Vagina (tissue), 2 donors: ENCODE data around the gene PDE6C. TPM values are rescaled to one million over a fixed set of nuclear protein-coding genes. Genes with fewer than 3 reads are reported as not detected.

Source experiments
- DNase-seq, 2 donors: peaks; one replicate each; pipeline ENCODE4 v3.0.0-alpha.2; 2017; ENCODE audit errors: extremely low spot score in 2 of 2
- H3K27ac ChIP-seq: fragments of 200-600 bp; sonication (generic); one replicate; pipeline ENCODE4 v1.5.1; 2019
- H3K27me3 ChIP-seq: fragments of 200-600 bp; sonication (generic); one replicate; pipeline ENCODE4 v1.5.1; 2019
- H3K36me3 ChIP-seq, 2 donors: fragments of 200-600 bp; sonication (generic); one replicate each; pipeline ENCODE4 v1.5.1; 2017 to 2019
- H3K4me1 ChIP-seq: fragments of 200-600 bp; sonication (generic); one replicate; pipeline ENCODE4 v1.5.1; 2019
- H3K4me3 ChIP-seq, 2 donors: fragments of 200-600 bp; sonication (generic); 1 replicate in 1 of 2; 2 replicates in 1 of 2; pipeline ENCODE4 v1.5.1; 2016 to 2019
- H3K9me3 ChIP-seq: fragments of 200-600 bp; sonication (generic); one replicate; pipeline ENCODE4 v1.5.1; 2019
- POLR2A ChIP-seq, 2 donors: fragments of 450-650 bp; IDR thresholded peaks; one replicate each; pipeline ENCODE4 v1.6.1; 2017; ENCODE audit warnings: antibody characterized with exemption in 2 of 2, mild to moderate bottlenecking in 2 of 2, moderate library complexity in 2 of 2
- POLR2AphosphoS5 ChIP-seq, 2 donors: sonication (generic); formaldehyde crosslinking; IDR thresholded peaks; one replicate each; pipeline ENCODE4 v1.9.0; 2017; ENCODE audit warnings: antibody characterized with exemption in 2 of 2, mild to moderate bottlenecking in 2 of 2, low read depth in 1 of 2; ENCODE audit not compliant: insufficient read depth in 1 of 2
- intact Hi-C: fragments of 100-400 bp; cut with DNase I; formaldehyde crosslinking; loops from one replicate; pipeline ENCODE4 v1.15.1; 2023
- total RNA-seq: library from RNA; depleted of rRNA; stranded (reverse); fragments of >200 nt; gene quantifications from one replicate; pipeline ENCODE4 v1.2.3, GENCODE V29; 2016
- TF ChIP-seq, protein P1 (sequence below), 3 experiments: fragments of 450-650 bp in 2 of 3; fragments of 200-600 bp in 1 of 3; sonication (generic) in 1 of 3; IDR thresholded peaks; one replicate each; pipeline ENCODE4 v1.5.1; 2017 to 2019; ENCODE audit warnings: antibody characterized with exemption in 3 of 3, mild to moderate bottlenecking in 2 of 3, moderate library complexity in 2 of 3

Gene PDE6C
- total RNA-seq, 1 donor from 2014 or later, result not detected

DNA sequence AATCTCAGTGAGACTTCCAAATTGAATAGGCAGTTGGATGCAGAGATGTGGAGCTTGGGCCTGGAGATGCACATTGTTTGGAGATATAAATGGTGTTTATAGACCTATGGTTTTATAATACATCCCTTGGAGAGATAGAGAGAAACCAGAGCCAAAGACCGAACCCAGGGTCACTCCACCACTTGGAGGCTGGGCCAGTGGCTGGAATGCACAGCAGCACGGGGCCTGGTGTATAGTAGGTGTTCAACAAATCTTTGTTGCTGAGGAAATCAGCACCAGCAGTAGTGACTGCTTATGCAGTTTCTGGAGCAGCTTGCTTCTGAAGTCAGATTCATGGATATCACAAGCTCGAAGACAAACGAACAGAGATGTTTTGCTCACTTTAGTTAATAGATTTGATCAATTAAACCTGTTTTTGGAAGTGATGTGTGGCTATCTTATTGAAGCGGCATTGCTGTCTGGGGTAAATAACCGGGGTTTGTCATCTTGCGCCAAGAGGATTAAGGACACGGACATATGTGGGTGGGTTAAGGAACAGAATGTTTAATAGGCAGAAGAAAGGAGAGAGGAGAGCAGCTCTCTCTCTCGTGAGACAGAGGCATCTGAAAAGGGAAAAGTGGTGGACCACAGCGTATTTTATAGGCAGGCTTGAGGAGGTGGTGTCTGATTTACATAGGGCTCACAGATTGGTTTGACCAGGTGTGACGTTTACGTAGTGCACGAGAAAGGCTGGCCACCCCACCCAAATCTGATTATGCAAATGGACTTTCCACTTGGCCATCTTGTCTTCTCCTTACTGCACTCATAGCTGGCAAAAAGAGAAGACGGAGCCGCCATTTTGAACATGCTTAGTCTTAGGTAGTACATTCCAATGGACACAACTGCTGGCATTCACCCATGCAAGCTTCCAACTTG, 22.4 kb upstream of the PDE6C start:
- Histone ChIP-seq H3K9me3 (no peaks in the 10 kb centered on the region), H3K4me3 (no peak overlapping the region), H3K36me3 (no peaks in the 10 kb centered on the region), H3K27ac (no peak overlapping the region), H3K27me3 (no peaks in the 10 kb centered on the region), H3K4me1 (no peaks in the 10 kb centered on the region)
- no peak for DNase-seq
- TF ChIP-seq, protein P1, sequence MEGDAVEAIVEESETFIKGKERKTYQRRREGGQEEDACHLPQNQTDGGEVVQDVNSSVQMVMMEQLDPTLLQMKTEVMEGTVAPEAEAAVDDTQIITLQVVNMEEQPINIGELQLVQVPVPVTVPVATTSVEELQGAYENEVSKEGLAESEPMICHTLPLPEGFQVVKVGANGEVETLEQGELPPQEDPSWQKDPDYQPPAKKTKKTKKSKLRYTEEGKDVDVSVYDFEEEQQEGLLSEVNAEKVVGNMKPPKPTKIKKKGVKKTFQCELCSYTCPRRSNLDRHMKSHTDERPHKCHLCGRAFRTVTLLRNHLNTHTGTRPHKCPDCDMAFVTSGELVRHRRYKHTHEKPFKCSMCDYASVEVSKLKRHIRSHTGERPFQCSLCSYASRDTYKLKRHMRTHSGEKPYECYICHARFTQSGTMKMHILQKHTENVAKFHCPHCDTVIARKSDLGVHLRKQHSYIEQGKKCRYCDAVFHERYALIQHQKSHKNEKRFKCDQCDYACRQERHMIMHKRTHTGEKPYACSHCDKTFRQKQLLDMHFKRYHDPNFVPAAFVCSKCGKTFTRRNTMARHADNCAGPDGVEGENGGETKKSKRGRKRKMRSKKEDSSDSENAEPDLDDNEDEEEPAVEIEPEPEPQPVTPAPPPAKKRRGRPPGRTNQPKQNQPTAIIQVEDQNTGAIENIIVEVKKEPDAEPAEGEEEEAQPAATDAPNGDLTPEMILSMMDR (IDR thresholded peaks at IDR 0.05), result no peak
- TF ChIP-seq POLR2A (IDR thresholded peaks at IDR 0.05) (no peak), POLR2AphosphoS5 (IDR thresholded peaks at IDR 0.05; ENCODE audit: insufficient read depth in 1 of 2, low read depth in 1 of 2) (no peak)
- intact Hi-C loops, result no loop called here

DNA sequence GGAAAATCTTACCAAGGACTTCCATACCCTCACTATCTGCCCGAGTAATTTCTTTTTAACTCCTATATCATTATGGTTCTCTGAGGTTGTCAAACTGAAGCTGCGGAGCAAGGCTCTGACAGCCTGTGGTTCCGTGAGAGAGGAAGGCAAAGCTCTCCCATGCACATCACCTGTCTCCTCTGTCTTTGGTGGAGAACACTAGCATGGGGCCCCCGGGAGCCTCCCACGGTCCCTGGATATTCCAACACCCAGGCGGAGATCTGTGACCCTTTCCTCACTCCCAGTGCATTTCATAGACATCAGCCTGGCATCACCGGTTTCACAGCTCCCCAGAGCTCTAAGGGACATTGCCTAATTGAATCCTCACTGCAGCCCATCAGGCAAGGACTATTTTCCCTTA, 21.7 kb upstream of the PDE6C start:
- no peak overlapping the region for H3K27ac ChIP-seq
- no peaks in the 10 kb centered on the region for H3K4me1 ChIP-seq
- H3K4me3 ChIP-seq, result no peak overlapping the region
- no peaks in the 10 kb centered on the region for H3K36me3 ChIP-seq
- TF ChIP-seq, protein P1 (IDR thresholded peaks at IDR 0.05), result no peak
- no peak for TF ChIP-seq POLR2AphosphoS5 (IDR thresholded peaks at IDR 0.05; ENCODE audit: insufficient read depth in 1 of 2, low read depth in 1 of 2)
- TF ChIP-seq POLR2A (IDR thresholded peaks at IDR 0.05), result no peak
- no peak for DNase-seq
- intact Hi-C loops, result no loop called here
- no peaks in the 10 kb centered on the region for H3K9me3 ChIP-seq
- no peaks in the 10 kb centered on the region for H3K27me3 ChIP-seq

DNA sequence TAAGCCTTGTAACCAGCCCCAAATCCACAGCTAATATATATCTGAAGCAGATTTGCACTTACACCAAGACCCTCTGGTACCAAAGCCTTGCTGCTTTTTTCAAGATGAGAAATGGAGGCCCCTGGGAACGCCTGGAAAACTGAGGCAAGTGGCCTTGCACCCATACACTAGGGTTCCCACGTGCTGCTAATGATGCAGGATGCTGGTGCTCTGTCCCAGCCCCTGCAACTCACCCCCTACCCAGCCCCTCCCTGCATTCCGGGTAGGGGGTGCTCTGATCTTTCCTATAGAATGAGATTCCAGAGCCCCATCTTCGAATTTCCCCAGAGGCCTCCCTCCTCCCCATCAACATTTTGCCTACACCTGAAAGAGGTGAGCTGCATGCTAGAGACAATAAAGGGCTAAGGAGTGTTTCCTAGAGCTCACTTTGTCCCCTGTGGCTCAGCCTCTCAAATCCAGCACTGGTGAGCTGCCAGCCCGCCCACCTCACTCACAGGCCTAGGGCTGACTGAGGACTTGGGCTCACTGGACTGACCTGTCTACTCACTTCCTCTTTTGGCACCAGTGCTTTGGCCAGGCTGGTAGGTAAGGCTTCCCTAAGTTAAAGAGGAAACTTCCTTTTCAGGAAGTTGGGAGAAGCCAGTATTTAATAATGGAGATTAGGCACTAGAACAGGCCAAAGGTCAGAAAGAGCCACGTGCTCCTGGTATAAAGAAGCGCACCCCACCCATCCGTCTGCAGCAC, 21.1 kb upstream of the PDE6C start:
- no peaks in the 10 kb centered on the region for H3K9me3 ChIP-seq
- no peaks in the 10 kb centered on the region for H3K27me3 ChIP-seq
- intact Hi-C loops, result no loop called here
- H3K4me1 ChIP-seq, result no peaks in the 10 kb centered on the region
- H3K4me3 ChIP-seq, result no peak overlapping the region
- H3K36me3 ChIP-seq, result no peaks in the 10 kb centered on the region
- DNase-seq, result no peak
- TF ChIP-seq POLR2AphosphoS5 (IDR thresholded peaks at IDR 0.05; ENCODE audit: insufficient read depth in 1 of 2, low read depth in 1 of 2), result peak in 1 of 2 donors; percentile 53
- TF ChIP-seq, protein P1 (IDR thresholded peaks at IDR 0.05), result no peak
- H3K27ac ChIP-seq, result no peak overlapping the region

DNA sequence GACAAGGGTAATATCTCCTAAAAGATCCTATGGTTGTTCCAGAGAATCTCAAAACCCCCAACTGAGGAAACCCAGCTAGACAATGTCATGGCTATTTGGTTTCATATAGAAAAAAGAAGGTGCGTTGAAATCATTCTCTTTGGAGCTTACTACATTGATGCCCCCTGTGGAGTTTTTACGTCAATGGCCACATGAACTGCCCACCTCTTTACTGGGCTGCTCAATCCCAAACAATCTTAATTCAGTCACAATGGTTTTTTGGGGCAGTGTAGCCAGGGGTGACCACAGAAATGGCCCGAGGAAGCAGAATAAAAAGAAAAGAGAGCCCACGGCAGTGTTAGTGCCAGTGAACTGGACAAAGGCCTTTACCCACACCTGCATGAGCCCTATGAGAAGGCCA, 19.1 kb upstream of the PDE6C start:
- Histone ChIP-seq H3K9me3 (no peaks in the 10 kb centered on the region), H3K27me3 (no peaks in the 10 kb centered on the region), H3K4me1 (no peaks in the 10 kb centered on the region), H3K27ac (no peak overlapping the region), H3K4me3 (no peak overlapping the region), H3K36me3 (no peaks in the 10 kb centered on the region)
- TF ChIP-seq, protein P1 (IDR thresholded peaks at IDR 0.05), result no peak
- TF ChIP-seq POLR2AphosphoS5 (IDR thresholded peaks at IDR 0.05; ENCODE audit: insufficient read depth in 1 of 2, low read depth in 1 of 2) (no peak), POLR2A (IDR thresholded peaks at IDR 0.05) (no peak)
- DNase-seq, result no peak
- intact Hi-C loops, result no loop called here
